C4-2B (cell line): ENCODE results near the gene BSG.

Experiments used
- CTCF ChIP-seq: fragments of 450-650 bp; conservative IDR thresholded peaks from 2 replicates; pipeline ENCODE4 v1.5.1; 2017; ENCODE audit warnings: mild to moderate bottlenecking
- ZFX ChIP-seq: fragments of 450-650 bp; IDR thresholded peaks from 2 replicates; pipeline ENCODE4 v1.6.1; 2017

GRCh38 chr19:530134-531008 is 42.0 kb upstream of the BSG start:
- TF ChIP-seq CTCF (no peak), ZFX (no peak)
